OCI-LY3 (cell line): ENCODE measurements around the gene MYOF.

Source experiments
- H2AFZ ChIP-seq: fragments of 200-600, 300-600 bp; shearing (Covaris generic); 2 replicates; pipeline ENCODE4 v1.6.0; 2014; ENCODE audit warnings: antibody characterized with exemption, low read depth, low read length
- H3K27ac ChIP-seq: fragments of 200-600, 300-600 bp; sonication (generic); 2 replicates; pipeline ENCODE4 v1.5.1; 2014; ENCODE audit warnings: mild to moderate bottlenecking, low read length, moderate library complexity, mixed read lengths
- H3K27me3 ChIP-seq: fragments of 200-600, 300-600 bp; sonication (generic); 2 replicates; pipeline ENCODE4 v1.6.1; 2014; ENCODE audit warnings: low read depth, low read length, mixed read lengths
- H3K36me3 ChIP-seq: fragments of 200-600, 300-600 bp; sonication (generic); replicated peaks from 2 replicates; pipeline ENCODE3; 2014; ENCODE audit warnings: low read depth, low read length, mixed read lengths
- H3K4me1 ChIP-seq: fragments of 300-600, 200-600 bp; sonication (generic); 2 replicates; pipeline ENCODE4 v1.6.1; 2014; ENCODE audit warnings: low read length, mixed read lengths
- H3K4me2 ChIP-seq: fragments of 200-600, 300-600 bp; sonication (generic); 2 replicates; pipeline ENCODE4 v1.6.1; 2014; ENCODE audit warnings: low read length, mixed read lengths
- H3K4me3 ChIP-seq: fragments of 300-600, 200-600 bp; sonication (generic); 2 replicates; pipeline ENCODE4 v1.5.1; 2014; ENCODE audit warnings: antibody characterized with exemption, mild to moderate bottlenecking, low read length, moderate library complexity
- H3K79me2 ChIP-seq: fragments of 300-600, 200-600 bp; shearing (Covaris generic); 2 replicates; pipeline ENCODE4 v1.6.1; 2014; ENCODE audit warnings: mild to moderate bottlenecking, low read length, mixed read lengths
- H3K9ac ChIP-seq: fragments of 300-600, 200-600 bp; shearing (Covaris generic); 2 replicates; pipeline ENCODE4 v1.6.0; 2014; ENCODE audit warnings: mild to moderate bottlenecking, low read length, moderate library complexity
- H3K9me3 ChIP-seq: fragments of 200-600, 300-600 bp; shearing (Covaris generic); 2 replicates; pipeline ENCODE4 v1.6.1; 2014; ENCODE audit warnings: low read length, mixed read lengths; ENCODE audit not compliant: insufficient read depth
- H4K20me1 ChIP-seq: fragments of 200-600, 300-600 bp; sonication (generic); 2 replicates; pipeline ENCODE4 v1.6.1; 2016; ENCODE audit warnings: low read length, mixed read lengths; ENCODE audit not compliant: insufficient read depth
- EZH2phosphoT487 ChIP-seq: fragments of 200-600 bp; shearing (Covaris generic); IDR thresholded peaks from 2 replicates; pipeline ENCODE4 v1.6.1; 2018; ENCODE audit warnings: antibody characterized with exemption, mixed run types, low read depth
- TF ChIP-seq, protein P1 (sequence below): fragments of 200-600, 300-600 bp; sonication (generic); IDR thresholded peaks from 2 replicates; pipeline ENCODE4 v1.5.1; 2014; ENCODE audit warnings: antibody characterized with exemption, low read length, low read depth

Gene MYOF

DNA sequence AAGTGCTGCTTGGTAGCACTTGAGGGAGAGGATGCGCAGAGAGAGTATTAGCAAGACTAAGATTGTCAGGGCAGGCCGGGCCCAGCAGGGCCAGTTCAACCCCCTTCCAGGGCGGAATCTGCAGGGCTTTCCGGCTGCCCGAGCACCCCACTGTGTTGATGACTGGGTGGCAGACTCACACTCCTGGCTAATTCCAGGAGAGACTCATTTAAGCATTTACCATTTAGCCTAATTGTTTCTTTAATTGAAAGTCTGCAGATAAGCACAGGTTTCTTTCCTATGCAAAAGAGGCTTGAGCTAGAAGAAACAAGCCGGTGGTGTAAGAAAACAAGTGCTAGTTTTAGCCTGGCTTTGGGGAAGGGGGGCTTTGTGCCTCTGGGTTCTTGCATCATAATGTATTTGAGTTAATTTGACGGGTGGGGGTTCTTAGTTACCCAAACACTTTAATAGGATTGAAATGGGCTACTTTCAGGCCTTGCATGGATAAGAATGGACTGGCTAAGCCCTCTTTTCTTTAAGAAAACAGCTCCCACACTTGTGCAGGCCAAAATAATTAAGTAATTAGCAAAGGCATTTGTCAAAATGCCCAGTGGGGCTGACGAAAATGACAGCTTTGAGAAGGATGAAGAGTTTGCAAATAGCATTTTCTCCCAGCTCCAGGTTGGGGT, 201.3 kb downstream of the MYOF start:
- TF ChIP-seq EZH2phosphoT487, result no peak
- TF ChIP-seq, protein P1, sequence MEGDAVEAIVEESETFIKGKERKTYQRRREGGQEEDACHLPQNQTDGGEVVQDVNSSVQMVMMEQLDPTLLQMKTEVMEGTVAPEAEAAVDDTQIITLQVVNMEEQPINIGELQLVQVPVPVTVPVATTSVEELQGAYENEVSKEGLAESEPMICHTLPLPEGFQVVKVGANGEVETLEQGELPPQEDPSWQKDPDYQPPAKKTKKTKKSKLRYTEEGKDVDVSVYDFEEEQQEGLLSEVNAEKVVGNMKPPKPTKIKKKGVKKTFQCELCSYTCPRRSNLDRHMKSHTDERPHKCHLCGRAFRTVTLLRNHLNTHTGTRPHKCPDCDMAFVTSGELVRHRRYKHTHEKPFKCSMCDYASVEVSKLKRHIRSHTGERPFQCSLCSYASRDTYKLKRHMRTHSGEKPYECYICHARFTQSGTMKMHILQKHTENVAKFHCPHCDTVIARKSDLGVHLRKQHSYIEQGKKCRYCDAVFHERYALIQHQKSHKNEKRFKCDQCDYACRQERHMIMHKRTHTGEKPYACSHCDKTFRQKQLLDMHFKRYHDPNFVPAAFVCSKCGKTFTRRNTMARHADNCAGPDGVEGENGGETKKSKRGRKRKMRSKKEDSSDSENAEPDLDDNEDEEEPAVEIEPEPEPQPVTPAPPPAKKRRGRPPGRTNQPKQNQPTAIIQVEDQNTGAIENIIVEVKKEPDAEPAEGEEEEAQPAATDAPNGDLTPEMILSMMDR, result no peak
- Histone ChIP-seq H3K79me2 (no peaks in the 10 kb centered on the region), H3K9ac (no peak overlapping the region), H3K27ac (no peak overlapping the region), H3K36me3 (no peaks in the 10 kb centered on the region), H3K4me2 (no peak overlapping the region), H2AFZ (no peak overlapping the region), H3K4me1 (no peaks in the 10 kb centered on the region), H3K4me3 (no peak overlapping the region), H3K9me3 (no peaks in the 10 kb centered on the region), H3K27me3 (no peaks in the 10 kb centered on the region), H4K20me1 (no peaks in the 10 kb centered on the region)

DNA sequence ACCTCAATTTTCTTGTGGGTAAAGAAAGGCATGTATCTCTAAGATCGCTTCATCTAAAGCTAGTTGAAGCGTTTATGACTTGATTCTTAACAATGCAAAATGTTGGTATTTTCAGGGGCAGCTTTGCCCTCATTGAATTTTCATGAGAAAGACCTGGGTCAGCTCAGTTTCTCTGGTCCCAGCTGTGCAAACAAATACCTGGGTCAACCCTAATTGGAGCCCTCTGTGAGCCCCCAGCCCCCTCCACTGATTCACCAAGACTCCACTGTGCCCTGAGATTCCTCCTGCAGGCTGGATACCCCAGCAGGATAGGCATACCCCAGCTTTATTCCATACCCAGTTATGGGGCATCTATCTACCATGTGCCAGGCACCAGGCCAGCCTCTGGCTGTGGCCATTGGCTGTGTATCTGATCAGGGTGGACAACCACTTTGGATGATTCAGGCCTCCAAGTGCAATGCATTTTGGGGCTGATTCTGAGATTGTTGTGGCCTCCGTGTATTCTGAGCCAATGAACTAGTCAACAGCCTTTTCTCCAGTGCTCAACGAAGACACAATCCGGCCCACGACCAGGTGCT, 201.9 kb downstream of the MYOF start:
- Histone ChIP-seq H4K20me1 (no peaks in the 10 kb centered on the region), H3K9me3 (no peaks in the 10 kb centered on the region), H3K4me2 (no peak overlapping the region), H3K27ac (no peak overlapping the region), H3K27me3 (no peaks in the 10 kb centered on the region), H3K79me2 (no peaks in the 10 kb centered on the region), H3K4me1 (no peaks in the 10 kb centered on the region), H3K4me3 (no peak overlapping the region), H3K9ac (no peak overlapping the region), H3K36me3 (no peaks in the 10 kb centered on the region), H2AFZ (no peak overlapping the region)
- TF ChIP-seq EZH2phosphoT487, result no peak
- TF ChIP-seq, protein P1, result no peak

DNA sequence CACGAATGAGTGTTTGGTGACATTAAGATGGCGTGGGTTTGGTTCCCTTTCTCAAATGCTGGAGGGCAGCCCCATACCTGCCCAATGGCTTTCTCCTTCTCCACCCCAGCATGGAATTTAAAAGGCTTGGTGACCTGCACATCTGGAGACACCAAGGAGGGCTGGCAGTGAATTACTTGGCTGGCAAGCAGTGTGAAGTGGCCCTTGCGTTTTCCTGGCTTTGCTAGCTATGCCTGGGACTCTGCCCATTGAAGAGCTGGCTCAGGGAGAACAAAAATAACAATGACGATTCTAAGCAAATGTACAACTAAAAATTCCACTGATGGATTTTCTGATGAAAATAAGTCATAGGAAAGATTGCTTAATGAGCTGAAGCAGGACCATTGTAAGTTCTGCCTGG, 204.8 kb downstream of the MYOF start:
- Histone ChIP-seq H3K4me3 (no peak overlapping the region), H3K4me2 (no peak overlapping the region), H2AFZ (no peak overlapping the region), H3K79me2 (no peaks in the 10 kb centered on the region), H3K27ac (no peak overlapping the region), H3K36me3 (no peaks in the 10 kb centered on the region), H4K20me1 (no peaks in the 10 kb centered on the region), H3K9me3 (no peaks in the 10 kb centered on the region), H3K4me1 (no peaks in the 10 kb centered on the region), H3K9ac (no peak overlapping the region), H3K27me3 (no peaks in the 10 kb centered on the region)
- TF ChIP-seq EZH2phosphoT487, result no peak
- TF ChIP-seq, protein P1, result no peak

DNA sequence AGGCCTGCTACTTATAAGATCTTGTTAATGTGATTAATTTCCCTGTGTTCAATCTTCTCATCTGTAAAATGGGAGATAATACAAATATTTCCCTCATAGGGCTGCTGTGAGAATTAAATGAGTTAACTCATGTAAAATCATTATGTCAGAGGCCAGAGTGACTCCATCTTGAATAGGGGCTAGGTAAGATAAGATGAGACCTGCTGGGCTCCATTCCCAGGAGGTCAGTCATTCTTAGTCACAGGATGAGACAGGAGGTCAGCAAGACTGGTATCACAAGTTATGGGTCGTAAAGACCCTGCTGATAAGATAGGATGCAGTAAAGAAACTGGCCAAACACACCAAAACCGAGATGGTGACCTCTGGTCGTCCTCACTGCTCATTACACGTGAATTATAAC, 207.7 kb downstream of the MYOF start:
- Histone ChIP-seq H3K79me2 (no peaks in the 10 kb centered on the region), H3K36me3 (no peaks in the 10 kb centered on the region), H3K9me3 (peaks cover 5% of the 10 kb centered on the region; the same call in 1 of the 2 replicates), H3K4me2 (no peak overlapping the region), H3K27me3 (no peaks in the 10 kb centered on the region), H2AFZ (no peak overlapping the region), H4K20me1 (no peaks in the 10 kb centered on the region), H3K9ac (no peak overlapping the region), H3K4me1 (peaks cover 14% of the 10 kb centered on the region), H3K27ac (no peak overlapping the region), H3K4me3 (no peak overlapping the region)
- TF ChIP-seq EZH2phosphoT487, result no peak
- TF ChIP-seq, protein P1, result no peak
